Esophagus muscularis mucosa (tissue), 3 donors: Measurements from ENCODE around the gene ARPC5L.

Experiments used
- POLR2A ChIP-seq: fragments of 450-650 bp; IDR thresholded peaks from one replicate; pipeline ENCODE4 v1.6.1; 2017; ENCODE audit warnings: antibody characterized with exemption, moderate library complexity, mild to moderate bottlenecking, low read depth
- TF ChIP-seq, protein P1 (sequence below), 3 experiments: fragments of 200-600 bp in 2 of 3; fragments of 450-650 bp in 1 of 3; sonication (generic) in 2 of 3; IDR thresholded peaks; one replicate each; pipeline ENCODE4 v1.5.1; 2017 to 2019; ENCODE audit warnings: antibody characterized with exemption in 3 of 3, mild to moderate bottlenecking in 2 of 3, moderate library complexity in 1 of 3

- TF ChIP-seq, protein P1, sequence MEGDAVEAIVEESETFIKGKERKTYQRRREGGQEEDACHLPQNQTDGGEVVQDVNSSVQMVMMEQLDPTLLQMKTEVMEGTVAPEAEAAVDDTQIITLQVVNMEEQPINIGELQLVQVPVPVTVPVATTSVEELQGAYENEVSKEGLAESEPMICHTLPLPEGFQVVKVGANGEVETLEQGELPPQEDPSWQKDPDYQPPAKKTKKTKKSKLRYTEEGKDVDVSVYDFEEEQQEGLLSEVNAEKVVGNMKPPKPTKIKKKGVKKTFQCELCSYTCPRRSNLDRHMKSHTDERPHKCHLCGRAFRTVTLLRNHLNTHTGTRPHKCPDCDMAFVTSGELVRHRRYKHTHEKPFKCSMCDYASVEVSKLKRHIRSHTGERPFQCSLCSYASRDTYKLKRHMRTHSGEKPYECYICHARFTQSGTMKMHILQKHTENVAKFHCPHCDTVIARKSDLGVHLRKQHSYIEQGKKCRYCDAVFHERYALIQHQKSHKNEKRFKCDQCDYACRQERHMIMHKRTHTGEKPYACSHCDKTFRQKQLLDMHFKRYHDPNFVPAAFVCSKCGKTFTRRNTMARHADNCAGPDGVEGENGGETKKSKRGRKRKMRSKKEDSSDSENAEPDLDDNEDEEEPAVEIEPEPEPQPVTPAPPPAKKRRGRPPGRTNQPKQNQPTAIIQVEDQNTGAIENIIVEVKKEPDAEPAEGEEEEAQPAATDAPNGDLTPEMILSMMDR (IDR thresholded peaks at IDR 0.05) = no peak
- no peak for TF ChIP-seq POLR2A
Observed at GRCh38 chr9:124841075-124841821, 20.7 kb upstream of the ARPC5L start.
